Parathyroid adenoma (tissue), 2 donors: ENCODE data around the gene ZNF134.

Experiments
- H2AFZ ChIP-seq: fragments of 300-600 bp; sonication (generic); one replicate; pipeline ENCODE4 v1.7.0; 2017; ENCODE audit warnings: antibody characterized with exemption, mild to moderate bottlenecking
- H3K27ac ChIP-seq: fragments of 300-600 bp; sonication (generic); one replicate; pipeline ENCODE4 v1.7.0; 2017
- H3K27me3 ChIP-seq: fragments of 300-600 bp; sonication (generic); one replicate; pipeline ENCODE4 v1.7.0; 2017; ENCODE audit warnings: low read length; ENCODE audit not compliant: control insufficient read depth, insufficient read depth
- H3K36me3 ChIP-seq: fragments of 300-600 bp; sonication (generic); one replicate; pipeline ENCODE4 v1.7.0; 2017; ENCODE audit warnings: low read length; ENCODE audit not compliant: control insufficient read depth, insufficient read depth
- H3K4me1 ChIP-seq: fragments of 300-600 bp; sonication (generic); one replicate; pipeline ENCODE4 v1.7.0; 2017; ENCODE audit warnings: control low read depth
- H3K4me2 ChIP-seq: fragments of 300-600 bp; sonication (generic); one replicate; pipeline ENCODE4 v1.7.0; 2017; ENCODE audit warnings: low read length
- H3K4me3 ChIP-seq: fragments of 300-600 bp; sonication (generic); one replicate; pipeline ENCODE4 v1.7.0; 2017; ENCODE audit warnings: low read depth, low read length
- H3K79me2 ChIP-seq: fragments of 300-600 bp; sonication (generic); one replicate; pipeline ENCODE4 v1.7.0; 2017; ENCODE audit warnings: control low read depth
- H3K9ac ChIP-seq: fragments of 300-600 bp; sonication (generic); one replicate; pipeline ENCODE4 v1.7.0; 2017; ENCODE audit warnings: mild to moderate bottlenecking
- H3K9me3 ChIP-seq: fragments of 300-600 bp; sonication (generic); one replicate; pipeline ENCODE4 v1.7.0; 2017; ENCODE audit warnings: low read length; ENCODE audit not compliant: control insufficient read depth
- TF ChIP-seq, protein P1 (sequence below): fragments of 300-600 bp; sonication (generic); IDR thresholded peaks from one replicate; pipeline ENCODE4 v1.7.0; 2017; ENCODE audit warnings: antibody characterized with exemption, mild to moderate bottlenecking
- donor health status: primary hyperparathyroidism.

The ZNF134 gene

GRCh38 chr19:57671124-57671895, 57.3 kb downstream of the ZNF134 start:
- H3K27ac ChIP-seq: no peak overlapping the region

DNA sequence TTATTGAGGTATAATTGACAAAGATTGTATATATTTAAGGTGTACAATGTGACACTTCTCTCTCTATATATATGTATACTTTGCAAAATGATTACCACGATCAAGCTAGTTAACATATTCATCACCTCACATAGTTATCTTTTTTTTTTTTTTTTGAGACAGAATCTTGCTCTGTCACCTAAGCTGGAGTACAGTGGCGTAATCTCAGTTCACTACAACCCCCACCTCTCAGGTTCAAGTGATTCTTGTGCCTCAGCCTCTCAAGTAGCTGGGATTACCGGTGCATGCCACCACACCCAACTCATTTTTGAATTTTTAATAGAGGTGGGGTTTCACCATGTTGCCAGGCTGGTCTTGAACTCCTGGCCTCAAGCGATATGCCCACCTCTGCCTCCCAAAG, 58.4 kb downstream of the ZNF134 start:
- H3K36me3 ChIP-seq: no peaks in the 10 kb centered on the region
- no peak overlapping the region for H3K27ac ChIP-seq
- no peak overlapping the region for H3K4me2 ChIP-seq
- H3K4me1 ChIP-seq: no peaks in the 10 kb centered on the region
- TF ChIP-seq, protein P1, sequence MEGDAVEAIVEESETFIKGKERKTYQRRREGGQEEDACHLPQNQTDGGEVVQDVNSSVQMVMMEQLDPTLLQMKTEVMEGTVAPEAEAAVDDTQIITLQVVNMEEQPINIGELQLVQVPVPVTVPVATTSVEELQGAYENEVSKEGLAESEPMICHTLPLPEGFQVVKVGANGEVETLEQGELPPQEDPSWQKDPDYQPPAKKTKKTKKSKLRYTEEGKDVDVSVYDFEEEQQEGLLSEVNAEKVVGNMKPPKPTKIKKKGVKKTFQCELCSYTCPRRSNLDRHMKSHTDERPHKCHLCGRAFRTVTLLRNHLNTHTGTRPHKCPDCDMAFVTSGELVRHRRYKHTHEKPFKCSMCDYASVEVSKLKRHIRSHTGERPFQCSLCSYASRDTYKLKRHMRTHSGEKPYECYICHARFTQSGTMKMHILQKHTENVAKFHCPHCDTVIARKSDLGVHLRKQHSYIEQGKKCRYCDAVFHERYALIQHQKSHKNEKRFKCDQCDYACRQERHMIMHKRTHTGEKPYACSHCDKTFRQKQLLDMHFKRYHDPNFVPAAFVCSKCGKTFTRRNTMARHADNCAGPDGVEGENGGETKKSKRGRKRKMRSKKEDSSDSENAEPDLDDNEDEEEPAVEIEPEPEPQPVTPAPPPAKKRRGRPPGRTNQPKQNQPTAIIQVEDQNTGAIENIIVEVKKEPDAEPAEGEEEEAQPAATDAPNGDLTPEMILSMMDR: no peak
- no peaks in the 10 kb centered on the region for H3K27me3 ChIP-seq
- H3K9ac ChIP-seq: no peak overlapping the region
- no peaks in the 10 kb centered on the region for H3K9me3 ChIP-seq
- no peaks in the 10 kb centered on the region for H3K79me2 ChIP-seq
- no peak overlapping the region for H2AFZ ChIP-seq
- no peak overlapping the region for H3K4me3 ChIP-seq

More at GRCh38 chr19:57671124-57671895, 57.3 kb downstream of the ZNF134 start:
- TF ChIP-seq, protein P1: no peak
- Histone ChIP-seq H3K27me3 (no peaks in the 10 kb centered on the region), H3K4me1 (no peaks in the 10 kb centered on the region), H3K4me3 (no peak overlapping the region), H3K79me2 (no peaks in the 10 kb centered on the region), H2AFZ (no peak overlapping the region), H3K4me2 (no peak overlapping the region), H3K36me3 (no peaks in the 10 kb centered on the region), H3K9ac (no peak overlapping the region), H3K9me3 (no peaks in the 10 kb centered on the region)
